ENCODE measurements around the gene SYT11.
"Not testable (repeated sequence)": the region's sequence is repeated elsewhere in the genome, so short reads cannot be mapped to it uniquely, and the experiment has no call there.

The SYT11 gene

DNA sequence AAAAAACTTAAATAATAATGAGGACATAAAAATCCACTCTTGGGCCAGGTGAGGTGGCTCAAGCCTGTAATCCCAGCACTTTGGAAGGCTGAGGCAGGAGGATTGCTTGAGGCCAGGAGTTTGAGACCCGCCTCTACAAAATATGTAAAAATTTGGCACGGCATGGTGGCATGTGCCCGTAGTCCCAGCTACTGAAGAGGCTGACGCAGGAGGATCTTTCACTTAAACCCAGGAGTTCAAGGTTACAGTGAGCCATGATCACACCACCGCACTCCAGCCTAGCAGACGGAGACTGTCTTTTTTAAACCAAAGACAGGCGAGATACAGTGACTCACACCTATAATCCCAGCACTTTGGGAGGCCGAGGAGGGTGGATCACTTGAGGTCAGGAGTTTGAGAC, 37.1 kb downstream of the SYT11 start:
- H3K4ac ChIP-seq (ENCODE audit: low read length); H3K14ac ChIP-seq (ENCODE audit: low read length); H2BK5ac ChIP-seq (ENCODE audit: low read length); H4K91ac ChIP-seq (ENCODE audit: low read depth, low read length, poor library complexity); H4K8ac ChIP-seq (ENCODE audit: low read depth, low read length); H3K4me3 ChIP-seq (ENCODE audit: low read length in 2 of 2); H3K4me2 ChIP-seq (ENCODE audit: insufficient read depth, low read length, poor library complexity, severe bottlenecking); DNase-seq (ENCODE audit: low spot score); H3K9ac ChIP-seq (ENCODE audit: low read depth, low read length, poor library complexity); H3K4me1 ChIP-seq (ENCODE audit: control insufficient read depth in 2 of 2, insufficient read depth in 1 of 2, low read depth in 1 of 2, low read length in 2 of 2); H2AK5ac ChIP-seq (ENCODE audit: low read depth, low read length); H3K9me3 ChIP-seq (replicated peaks in 1 of 2; ENCODE audit: control insufficient read depth in 2 of 2, insufficient read depth in 1 of 2, low read depth in 1 of 2, low read length in 2 of 2); H3K27ac ChIP-seq (replicated peaks; ENCODE audit: low read length); H3K27me3 ChIP-seq (ENCODE audit: control insufficient read depth in 3 of 3, insufficient read depth in 3 of 3, low read depth in 1 of 3, low read length in 3 of 3); H2BK15ac ChIP-seq (ENCODE audit: low read length); H2AFZ ChIP-seq (ENCODE audit: low read length); H3K18ac ChIP-seq (ENCODE audit: low read length); H2BK12ac ChIP-seq (ENCODE audit: low read length); H3K23ac ChIP-seq (ENCODE audit: low read depth, low read length, poor library complexity); H3K79me1 ChIP-seq (ENCODE audit: low read depth, low read length); H2BK120ac ChIP-seq (ENCODE audit: low read depth, low read length): not testable (repeated sequence)
- no CpG with 5 or more reads among the region's 8 CpGs for WGBS, 2 donors (ENCODE audit: extremely low coverage in 2 of 2, insufficient read length in 2 of 2, insufficient replicate concordance in 1 of 2)
- H3K36me3 ChIP-seq (replicated peaks in 1 of 2; ENCODE audit: control insufficient read depth in 2 of 2, insufficient read depth in 2 of 2, low read length in 2 of 2) = peaks cover 15 to 56% of the 10 kb centered on the region in 2 donors

- no peak overlapping the region for H3K27ac ChIP-seq (replicated peaks; ENCODE audit: low read length)
- H3K4me1 ChIP-seq (ENCODE audit: control insufficient read depth in 2 of 2, insufficient read depth in 1 of 2, low read depth in 1 of 2, low read length in 2 of 2) = peaks cover 0 to 9% of the 10 kb centered on the region in 2 donors
- H3K4me2 ChIP-seq (ENCODE audit: insufficient read depth, low read length, poor library complexity, severe bottlenecking) = no peak overlapping the region
- DNase-seq (ENCODE audit: low spot score) = no peak
- H2BK5ac ChIP-seq (ENCODE audit: low read length) = no peak overlapping the region
- H3K27me3 ChIP-seq (ENCODE audit: control insufficient read depth in 3 of 3, insufficient read depth in 3 of 3, low read depth in 1 of 3, low read length in 3 of 3) = no peaks in the 10 kb centered on the region
- no peak overlapping the region for H2AK5ac ChIP-seq (ENCODE audit: low read depth, low read length)
- H3K79me1 ChIP-seq (ENCODE audit: low read depth, low read length) = no peaks in the 10 kb centered on the region
- no peak overlapping the region for H3K23ac ChIP-seq (ENCODE audit: low read depth, low read length, poor library complexity)
- WGBS, 2 donors (ENCODE audit: extremely low coverage in 2 of 2, insufficient read length in 2 of 2, insufficient replicate concordance in 1 of 2) = no CpG with 5 or more reads among the region's 1 CpG
- H3K9ac ChIP-seq (ENCODE audit: low read depth, low read length, poor library complexity) = no peak overlapping the region
- H2AFZ ChIP-seq (ENCODE audit: low read length) = no peak overlapping the region
- no peak overlapping the region for H3K14ac ChIP-seq (ENCODE audit: low read length)
- H3K4me3 ChIP-seq (ENCODE audit: low read length in 2 of 2) = no peak overlapping the region
- no peak overlapping the region for H4K91ac ChIP-seq (ENCODE audit: low read depth, low read length, poor library complexity)
- no peak overlapping the region for H3K4ac ChIP-seq (ENCODE audit: low read length)
- no peak overlapping the region for H2BK15ac ChIP-seq (ENCODE audit: low read length)
- H3K9me3 ChIP-seq (replicated peaks in 1 of 2; ENCODE audit: control insufficient read depth in 2 of 2, insufficient read depth in 1 of 2, low read depth in 1 of 2, low read length in 2 of 2) = peaks cover 0 to 1% of the 10 kb centered on the region in 2 donors
- H3K36me3 ChIP-seq (replicated peaks in 1 of 2; ENCODE audit: control insufficient read depth in 2 of 2, insufficient read depth in 2 of 2, low read length in 2 of 2) = peaks cover 17 to 66% of the 10 kb centered on the region in 2 donors
- H3K18ac ChIP-seq (ENCODE audit: low read length) = no peak overlapping the region
- no peak overlapping the region for H2BK12ac ChIP-seq (ENCODE audit: low read length)
- no peak overlapping the region for H2BK120ac ChIP-seq (ENCODE audit: low read depth, low read length)
- no peak overlapping the region for H4K8ac ChIP-seq (ENCODE audit: low read depth, low read length)
Measured at GRCh38 chr1:155897746-155898145, 38.4 kb downstream of the SYT11 start.

DNA sequence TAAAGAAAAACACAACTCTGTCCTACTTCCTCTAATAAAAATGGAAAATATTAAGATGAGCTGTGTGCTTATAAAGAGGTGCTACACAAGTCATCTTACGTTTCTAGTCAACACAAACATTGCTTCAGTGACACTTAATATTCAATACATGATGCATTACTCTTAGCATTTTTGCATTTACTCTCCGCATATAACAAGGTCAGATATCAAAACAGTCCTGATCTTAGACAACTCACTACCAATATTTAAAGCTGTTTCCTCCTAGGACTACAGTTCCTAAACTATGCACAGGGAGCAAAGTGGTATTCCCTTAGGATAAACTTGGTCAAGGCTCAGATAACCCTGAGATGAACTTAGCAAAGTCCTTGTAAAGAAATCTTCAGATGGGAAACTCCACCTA, 39.5 kb downstream of the SYT11 start:
- no CpG with 5 or more reads among the region's 2 CpGs for WGBS, 2 donors (ENCODE audit: extremely low coverage in 2 of 2, insufficient read length in 2 of 2, insufficient replicate concordance in 1 of 2)
- no peak overlapping the region for H2AFZ ChIP-seq (ENCODE audit: low read length)
- H3K18ac ChIP-seq (ENCODE audit: low read length) = no peak overlapping the region
- H3K4ac ChIP-seq (ENCODE audit: low read length) = no peak overlapping the region
- H4K8ac ChIP-seq (ENCODE audit: low read depth, low read length) = no peak overlapping the region
- DNase-seq (ENCODE audit: low spot score) = no peak
- no peak overlapping the region for H2BK15ac ChIP-seq (ENCODE audit: low read length)
- no peaks in the 10 kb centered on the region for H3K4me1 ChIP-seq (ENCODE audit: control insufficient read depth in 2 of 2, insufficient read depth in 1 of 2, low read depth in 1 of 2, low read length in 2 of 2)
- H3K36me3 ChIP-seq (replicated peaks in 1 of 2; ENCODE audit: control insufficient read depth in 2 of 2, insufficient read depth in 2 of 2, low read length in 2 of 2) = peaks cover 21 to 74% of the 10 kb centered on the region in 2 donors
- H2AK5ac ChIP-seq (ENCODE audit: low read depth, low read length) = no peak overlapping the region
- H3K14ac ChIP-seq (ENCODE audit: low read length) = no peak overlapping the region
- H3K4me3 ChIP-seq (ENCODE audit: low read length in 2 of 2) = no peak overlapping the region
- H4K91ac ChIP-seq (ENCODE audit: low read depth, low read length, poor library complexity) = no peak overlapping the region
- H2BK120ac ChIP-seq (ENCODE audit: low read depth, low read length) = no peak overlapping the region
- H3K9ac ChIP-seq (ENCODE audit: low read depth, low read length, poor library complexity) = no peak overlapping the region
- no peak overlapping the region for H2BK5ac ChIP-seq (ENCODE audit: low read length)
- H2BK12ac ChIP-seq (ENCODE audit: low read length) = no peak overlapping the region
- H3K9me3 ChIP-seq (replicated peaks in 1 of 2; ENCODE audit: control insufficient read depth in 2 of 2, insufficient read depth in 1 of 2, low read depth in 1 of 2, low read length in 2 of 2) = peaks cover 0 to 1% of the 10 kb centered on the region in 2 donors
- H3K23ac ChIP-seq (ENCODE audit: low read depth, low read length, poor library complexity) = no peak overlapping the region
- no peak overlapping the region for H3K27ac ChIP-seq (replicated peaks; ENCODE audit: low read length)
- H3K79me1 ChIP-seq (ENCODE audit: low read depth, low read length) = no peaks in the 10 kb centered on the region
- H3K27me3 ChIP-seq (ENCODE audit: control insufficient read depth in 3 of 3, insufficient read depth in 3 of 3, low read depth in 1 of 3, low read length in 3 of 3) = no peaks in the 10 kb centered on the region
- no peak overlapping the region for H3K4me2 ChIP-seq (ENCODE audit: insufficient read depth, low read length, poor library complexity, severe bottlenecking)

- no peak overlapping the region for H3K14ac ChIP-seq (ENCODE audit: low read length)
- no peak overlapping the region for H3K18ac ChIP-seq (ENCODE audit: low read length)
- H2AFZ ChIP-seq (ENCODE audit: low read length) = no peak overlapping the region
- H4K8ac ChIP-seq (ENCODE audit: low read depth, low read length) = no peak overlapping the region
- H2BK120ac ChIP-seq (ENCODE audit: low read depth, low read length) = no peak overlapping the region
- H2BK15ac ChIP-seq (ENCODE audit: low read length) = no peak overlapping the region
- no peak overlapping the region for H3K4me3 ChIP-seq (ENCODE audit: low read length in 2 of 2)
- H3K9me3 ChIP-seq (replicated peaks in 1 of 2; ENCODE audit: control insufficient read depth in 2 of 2, insufficient read depth in 1 of 2, low read depth in 1 of 2, low read length in 2 of 2) = peaks cover 0 to 1% of the 10 kb centered on the region in 2 donors
- H3K4me2 ChIP-seq (ENCODE audit: insufficient read depth, low read length, poor library complexity, severe bottlenecking) = no peak overlapping the region
- H2BK12ac ChIP-seq (ENCODE audit: low read length) = no peak overlapping the region
- no peak overlapping the region for H3K9ac ChIP-seq (ENCODE audit: low read depth, low read length, poor library complexity)
- no peak overlapping the region for H2AK5ac ChIP-seq (ENCODE audit: low read depth, low read length)
- DNase-seq (ENCODE audit: low spot score) = no peak
- H2BK5ac ChIP-seq (ENCODE audit: low read length) = no peak overlapping the region
- no peaks in the 10 kb centered on the region for H3K79me1 ChIP-seq (ENCODE audit: low read depth, low read length)
- no peak overlapping the region for H4K91ac ChIP-seq (ENCODE audit: low read depth, low read length, poor library complexity)
- no CpG with 5 or more reads among the region's 2 CpGs for WGBS, 2 donors (ENCODE audit: extremely low coverage in 2 of 2, insufficient read length in 2 of 2, insufficient replicate concordance in 1 of 2)
- H3K27ac ChIP-seq (replicated peaks; ENCODE audit: low read length) = no peak overlapping the region
- no peak overlapping the region for H3K23ac ChIP-seq (ENCODE audit: low read depth, low read length, poor library complexity)
- peaks cover 28 to 82% of the 10 kb centered on the region in 2 donors for H3K36me3 ChIP-seq (replicated peaks in 1 of 2; ENCODE audit: control insufficient read depth in 2 of 2, insufficient read depth in 2 of 2, low read length in 2 of 2)
- H3K4me1 ChIP-seq (ENCODE audit: control insufficient read depth in 2 of 2, insufficient read depth in 1 of 2, low read depth in 1 of 2, low read length in 2 of 2) = no peaks in the 10 kb centered on the region
- no peak overlapping the region for H3K4ac ChIP-seq (ENCODE audit: low read length)
- H3K27me3 ChIP-seq (ENCODE audit: control insufficient read depth in 3 of 3, insufficient read depth in 3 of 3, low read depth in 1 of 3, low read length in 3 of 3) = no peaks in the 10 kb centered on the region
Measured at GRCh38 chr1:155899683-155900082, 40.3 kb downstream of the SYT11 start.
